ENCODE measurements around the gene OTUD1. TPM values are rescaled to one million over a fixed set of nuclear protein-coding genes. Genes with fewer than 3 reads are reported as not detected.

The OTUD1 gene
- total and polyA plus RNA-seq, 2 donors (not counting 1 experiment from before 2014, with no cell fraction given), result 3.7 to 6.8 TPM

DNA sequence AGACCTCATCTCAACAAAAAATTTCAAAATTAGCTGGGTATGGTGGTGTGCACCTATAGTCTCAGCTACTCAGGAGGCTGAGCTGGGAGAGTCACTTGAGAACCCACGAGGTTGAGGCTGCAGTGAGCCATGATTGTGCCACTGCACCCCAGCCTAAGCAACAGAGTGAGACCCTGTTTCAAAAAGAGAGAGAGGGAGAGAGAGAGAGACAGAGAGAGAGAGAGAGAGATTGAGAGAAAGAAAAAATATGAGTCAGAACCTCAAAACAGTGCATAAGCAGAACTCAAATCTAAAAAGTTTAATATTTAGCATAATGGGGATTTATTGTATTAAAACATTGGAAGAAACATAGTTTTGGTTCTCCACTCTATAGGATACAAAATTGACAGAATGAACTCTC lies 17.5 kb upstream of the OTUD1 start:
- no peaks in the 10 kb centered on the region for H3K9me3 ChIP-seq (ENCODE audit: control insufficient read depth, insufficient read depth, low read depth, low read length)
- no peak overlapping the region for H3K27ac ChIP-seq (ENCODE audit: insufficient read depth, low read length)
- TF ChIP-seq EZH2 (IDR thresholded peaks at IDR 0.05; ENCODE audit: low read length, missing control alignments), result no peak
- TF ChIP-seq, protein P1, sequence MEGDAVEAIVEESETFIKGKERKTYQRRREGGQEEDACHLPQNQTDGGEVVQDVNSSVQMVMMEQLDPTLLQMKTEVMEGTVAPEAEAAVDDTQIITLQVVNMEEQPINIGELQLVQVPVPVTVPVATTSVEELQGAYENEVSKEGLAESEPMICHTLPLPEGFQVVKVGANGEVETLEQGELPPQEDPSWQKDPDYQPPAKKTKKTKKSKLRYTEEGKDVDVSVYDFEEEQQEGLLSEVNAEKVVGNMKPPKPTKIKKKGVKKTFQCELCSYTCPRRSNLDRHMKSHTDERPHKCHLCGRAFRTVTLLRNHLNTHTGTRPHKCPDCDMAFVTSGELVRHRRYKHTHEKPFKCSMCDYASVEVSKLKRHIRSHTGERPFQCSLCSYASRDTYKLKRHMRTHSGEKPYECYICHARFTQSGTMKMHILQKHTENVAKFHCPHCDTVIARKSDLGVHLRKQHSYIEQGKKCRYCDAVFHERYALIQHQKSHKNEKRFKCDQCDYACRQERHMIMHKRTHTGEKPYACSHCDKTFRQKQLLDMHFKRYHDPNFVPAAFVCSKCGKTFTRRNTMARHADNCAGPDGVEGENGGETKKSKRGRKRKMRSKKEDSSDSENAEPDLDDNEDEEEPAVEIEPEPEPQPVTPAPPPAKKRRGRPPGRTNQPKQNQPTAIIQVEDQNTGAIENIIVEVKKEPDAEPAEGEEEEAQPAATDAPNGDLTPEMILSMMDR (conservative IDR thresholded peaks at IDR 0.05 in 1 of 2, IDR thresholded peaks at IDR 0.05 in 1 of 2; ENCODE audit: low read depth in 1 of 2, low read length in 2 of 2), result no peak
- H3K4me1 ChIP-seq (ENCODE audit: control insufficient read depth, extremely low read depth, insufficient read depth, low read length), result no peaks in the 10 kb centered on the region
- H3K79me2 ChIP-seq (ENCODE audit: control insufficient read depth, insufficient read depth, low read length), result no peaks in the 10 kb centered on the region
- H3K4me2 ChIP-seq (ENCODE audit: extremely low read depth, insufficient read depth, low read length), result no peak overlapping the region
- H2AFZ ChIP-seq (ENCODE audit: low read length), result no peak overlapping the region
- no peak for DNase-seq (ENCODE audit: low read depth in 2 of 2)
- H3K4me3 ChIP-seq (replicated peaks in 1 of 4; ENCODE audit: control extremely low read depth in 1 of 4, insufficient read depth in 1 of 4, low read depth in 3 of 4, low read length in 4 of 4), result no peak overlapping the region
- no peaks in the 10 kb centered on the region for H3K27me3 ChIP-seq (ENCODE audit: control insufficient read depth, insufficient read depth, low read length)
- H3K36me3 ChIP-seq (ENCODE audit: control insufficient read depth, insufficient read depth, low read length), result no peaks in the 10 kb centered on the region
- H4K20me1 ChIP-seq (ENCODE audit: control insufficient read depth, extremely low read depth, insufficient read depth, low read length), result no peaks in the 10 kb centered on the region
- H3K9ac ChIP-seq (ENCODE audit: insufficient read depth, low read length), result no peak overlapping the region

DNA sequence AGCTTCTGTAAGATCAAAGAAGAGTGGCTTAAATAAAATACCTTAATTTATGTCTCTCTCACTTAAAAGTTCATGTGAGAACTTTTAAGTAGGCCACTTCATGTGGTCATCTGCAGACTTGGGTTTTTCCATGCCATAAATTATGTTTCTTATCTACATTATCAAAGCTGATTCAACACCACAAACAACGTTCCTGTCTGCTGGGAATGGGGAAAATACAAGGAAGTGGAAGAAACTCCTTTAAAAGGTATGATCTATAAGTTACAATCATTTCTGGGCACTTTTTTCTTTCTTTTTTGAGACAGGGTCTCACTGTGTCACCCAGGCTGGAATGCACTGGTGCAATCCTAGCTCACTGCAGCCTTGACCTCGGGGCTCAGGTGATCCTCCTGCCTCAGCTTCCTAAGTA lies 16.9 kb upstream of the OTUD1 start:
- Histone ChIP-seq H3K4me1 (ENCODE audit: control insufficient read depth, extremely low read depth, insufficient read depth, low read length) (no peaks in the 10 kb centered on the region), H2AFZ (ENCODE audit: low read length) (no peak overlapping the region), H3K79me2 (ENCODE audit: control insufficient read depth, insufficient read depth, low read length) (no peaks in the 10 kb centered on the region), H3K36me3 (ENCODE audit: control insufficient read depth, insufficient read depth, low read length) (no peaks in the 10 kb centered on the region), H3K9me3 (ENCODE audit: control insufficient read depth, insufficient read depth, low read depth, low read length) (no peaks in the 10 kb centered on the region), H3K9ac (ENCODE audit: insufficient read depth, low read length) (no peak overlapping the region), H3K27ac (ENCODE audit: insufficient read depth, low read length) (no peak overlapping the region), H4K20me1 (ENCODE audit: control insufficient read depth, extremely low read depth, insufficient read depth, low read length) (no peaks in the 10 kb centered on the region), H3K27me3 (ENCODE audit: control insufficient read depth, insufficient read depth, low read length) (no peaks in the 10 kb centered on the region), H3K4me3 (replicated peaks in 1 of 4; ENCODE audit: control extremely low read depth in 1 of 4, insufficient read depth in 1 of 4, low read depth in 3 of 4, low read length in 4 of 4) (no peak overlapping the region), H3K4me2 (ENCODE audit: extremely low read depth, insufficient read depth, low read length) (no peak overlapping the region)
- TF ChIP-seq, protein P1 (conservative IDR thresholded peaks at IDR 0.05 in 1 of 2, IDR thresholded peaks at IDR 0.05 in 1 of 2; ENCODE audit: low read depth in 1 of 2, low read length in 2 of 2), result no peak
- TF ChIP-seq EZH2 (IDR thresholded peaks at IDR 0.05; ENCODE audit: low read length, missing control alignments), result no peak
- peak in 1 of 2 donors; percentile 43 for DNase-seq (ENCODE audit: low read depth in 2 of 2)

DNA sequence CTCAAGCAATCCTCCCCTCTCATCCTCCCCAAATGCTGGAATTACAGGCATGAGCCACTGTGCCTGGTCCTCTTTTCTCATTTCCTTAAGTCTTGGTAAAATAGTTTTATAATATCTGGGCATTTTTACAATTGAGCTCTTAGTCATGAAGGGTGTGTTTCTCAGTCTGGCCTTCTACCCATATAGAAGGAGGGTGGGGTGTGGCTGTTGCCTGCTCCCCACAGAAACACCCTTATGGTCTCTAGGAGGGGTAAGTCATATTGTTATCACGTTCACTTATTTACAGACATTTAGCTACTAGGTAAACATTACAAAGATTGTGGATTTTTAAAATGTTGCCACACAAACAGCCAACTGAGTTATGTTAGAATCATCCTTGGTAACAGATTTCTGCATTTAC lies 6.7 kb upstream of the OTUD1 start:
- no peaks in the 10 kb centered on the region for H4K20me1 ChIP-seq (ENCODE audit: control insufficient read depth, extremely low read depth, insufficient read depth, low read length)
- TF ChIP-seq EZH2 (IDR thresholded peaks at IDR 0.05; ENCODE audit: low read length, missing control alignments), result no peak
- TF ChIP-seq, protein P1 (conservative IDR thresholded peaks at IDR 0.05 in 1 of 2, IDR thresholded peaks at IDR 0.05 in 1 of 2; ENCODE audit: low read depth in 1 of 2, low read length in 2 of 2), result no peak
- DNase-seq (ENCODE audit: low read depth in 2 of 2), result peak in 1 of 2 donors; percentile 51
- H3K4me2 ChIP-seq (ENCODE audit: extremely low read depth, insufficient read depth, low read length), result no peak overlapping the region
- H3K9me3 ChIP-seq (ENCODE audit: control insufficient read depth, insufficient read depth, low read depth, low read length), result no peaks in the 10 kb centered on the region
- no peak overlapping the region for H3K27ac ChIP-seq (ENCODE audit: insufficient read depth, low read length)
- no peak overlapping the region for H3K9ac ChIP-seq (ENCODE audit: insufficient read depth, low read length)
- H3K4me3 ChIP-seq (replicated peaks in 1 of 4; ENCODE audit: control extremely low read depth in 1 of 4, insufficient read depth in 1 of 4, low read depth in 3 of 4, low read length in 4 of 4), result no peak overlapping the region
- no peaks in the 10 kb centered on the region for H3K27me3 ChIP-seq (ENCODE audit: control insufficient read depth, insufficient read depth, low read length)
- H2AFZ ChIP-seq (ENCODE audit: low read length), result no peak overlapping the region
- H3K4me1 ChIP-seq (ENCODE audit: control insufficient read depth, extremely low read depth, insufficient read depth, low read length), result no peaks in the 10 kb centered on the region
- no peaks in the 10 kb centered on the region for H3K36me3 ChIP-seq (ENCODE audit: control insufficient read depth, insufficient read depth, low read length)
- no peaks in the 10 kb centered on the region for H3K79me2 ChIP-seq (ENCODE audit: control insufficient read depth, insufficient read depth, low read length)

Measured in fibroblast of lung (primary cell).